WTC11 (cell line): ENCODE measurements around the gene MEX3D.

Source experiments
- CREM ChIP-seq: sonication (generic); formaldehyde crosslinking; IDR thresholded peaks from 2 replicates; pipeline ENCODE4 v1.8.1; 2022; ENCODE audit warnings: mild to moderate bottlenecking, missing genetic modification reagents, moderate library complexity
- CTCF ChIP-seq: fragments of 200-600 bp; IDR thresholded peaks from 2 replicates; pipeline ENCODE4 v1.8.0; 2022; ENCODE audit warnings: antibody characterized with exemption

GRCh38 chr19:1582201-1582600 is 14.1 kb upstream of the MEX3D start:
- no peak for TF ChIP-seq CTCF
- no peak for TF ChIP-seq CREM (CRISPR knock-in tag)
